ENCODE results near the gene DCX. TPM values are rescaled to one million over a fixed set of nuclear protein-coding genes. Genes with fewer than 3 reads are reported as not detected.

The DCX gene
- total RNA-seq, 1 experiment from 2014 or later: not detected

GRCh38 chrX:111365770-111366325 is 46.1 kb downstream of the DCX start:
- CTCF ChIA-PET: no interaction called here
- H3K27ac ChIP-seq (ENCODE audit: low read length): no peak overlapping the region

GRCh38 chrX:111363741-111364140 is 48.3 kb downstream of the DCX start:
- Histone ChIP-seq H3K4me2 (ENCODE audit: low read length) (no peak overlapping the region), H3K9me2 (replicated peaks; ENCODE audit: low read length) (no peaks in the 10 kb centered on the region), H3K27ac (ENCODE audit: low read length) (no peak overlapping the region), H3K36me3 (ENCODE audit: low read depth, low read length) (no peaks in the 10 kb centered on the region), H3F3A (ENCODE audit: low read length, unreplicated experiment) (no peaks in the 10 kb centered on the region), H3K27me3 (ENCODE audit: low read length) (no peaks in the 10 kb centered on the region), H4K20me1 (ENCODE audit: low read length) (no peaks in the 10 kb centered on the region), H2AFZ (ENCODE audit: low read length) (no peak overlapping the region), H3K9ac (ENCODE audit: low read length) (no peak overlapping the region), H3K9me3 (ENCODE audit: low read length) (no peaks in the 10 kb centered on the region), H3K79me2 (ENCODE audit: low read length) (no peaks in the 10 kb centered on the region), H3K4me3 (ENCODE audit: low read length) (no peak overlapping the region), H3K4me1 (ENCODE audit: insufficient read depth, low read length) (no peaks in the 10 kb centered on the region)
- TF ChIP-seq EZH2 (IDR thresholded peaks at IDR 0.05; ENCODE audit: low read length, unreplicated experiment): no peak
- TF ChIP-seq CTCF (conservative IDR thresholded peaks at IDR 0.05; ENCODE audit: low read depth, low read length): no peak
- no peak for TF ChIP-seq EZH2phosphoT487 (IDR thresholded peaks at IDR 0.05; ENCODE audit: borderline replicate concordance, low read length)
- no peak for ATAC-seq
- CTCF ChIA-PET: no interaction called here
- no peak for DNase-seq
- BruUV-seq (replicated peaks): no TSS peak
- intact Hi-C loops (cut with micrococcal nuclease): no loop called here
- POLR2A ChIA-PET (ENCODE audit: unreplicated experiment): no interaction called here

More at GRCh38 chrX:111365770-111366325, 46.1 kb downstream of the DCX start:
- no peak overlapping the region for H3K4me2 ChIP-seq (ENCODE audit: low read length)
- H3K4me1 ChIP-seq (ENCODE audit: insufficient read depth, low read length): no peaks in the 10 kb centered on the region
- no peaks in the 10 kb centered on the region for H4K20me1 ChIP-seq (ENCODE audit: low read length)
- BruUV-seq (replicated peaks): no TSS peak
- H3F3A ChIP-seq (ENCODE audit: low read length, unreplicated experiment): no peaks in the 10 kb centered on the region
- DNase-seq: no peak
- H3K36me3 ChIP-seq (ENCODE audit: low read depth, low read length): no peaks in the 10 kb centered on the region
- no peaks in the 10 kb centered on the region for H3K9me2 ChIP-seq (replicated peaks; ENCODE audit: low read length)
- POLR2A ChIA-PET (ENCODE audit: unreplicated experiment): no interaction called here
- H3K79me2 ChIP-seq (ENCODE audit: low read length): no peaks in the 10 kb centered on the region
- intact Hi-C loops (cut with micrococcal nuclease): no loop called here
- no peaks in the 10 kb centered on the region for H3K27me3 ChIP-seq (ENCODE audit: low read length)
- no peak overlapping the region for H3K9ac ChIP-seq (ENCODE audit: low read length)
- no peak for TF ChIP-seq CTCF (conservative IDR thresholded peaks at IDR 0.05; ENCODE audit: low read depth, low read length)
- no peak for TF ChIP-seq EZH2phosphoT487 (IDR thresholded peaks at IDR 0.05; ENCODE audit: borderline replicate concordance, low read length)
- TF ChIP-seq EZH2 (IDR thresholded peaks at IDR 0.05; ENCODE audit: low read length, unreplicated experiment): no peak
- H2AFZ ChIP-seq (ENCODE audit: low read length): no peak overlapping the region
- no peak for ATAC-seq
- no peak overlapping the region for H3K4me3 ChIP-seq (ENCODE audit: low read length)
- no peaks in the 10 kb centered on the region for H3K9me3 ChIP-seq (ENCODE audit: low read length)

- Histone ChIP-seq H3K4me2 (ENCODE audit: low read length) (no peak overlapping the region), H3K27ac (ENCODE audit: low read length) (no peak overlapping the region), H3F3A (ENCODE audit: low read length, unreplicated experiment) (no peaks in the 10 kb centered on the region), H3K4me1 (ENCODE audit: insufficient read depth, low read length) (no peaks in the 10 kb centered on the region), H4K20me1 (ENCODE audit: low read length) (no peaks in the 10 kb centered on the region), H2AFZ (ENCODE audit: low read length) (no peak overlapping the region), H3K27me3 (ENCODE audit: low read length) (no peaks in the 10 kb centered on the region), H3K9ac (ENCODE audit: low read length) (no peak overlapping the region), H3K9me2 (replicated peaks; ENCODE audit: low read length) (no peaks in the 10 kb centered on the region), H3K36me3 (ENCODE audit: low read depth, low read length) (no peaks in the 10 kb centered on the region), H3K79me2 (ENCODE audit: low read length) (no peaks in the 10 kb centered on the region), H3K9me3 (ENCODE audit: low read length) (no peaks in the 10 kb centered on the region), H3K4me3 (ENCODE audit: low read length) (no peak overlapping the region)
- no peak for TF ChIP-seq EZH2 (IDR thresholded peaks at IDR 0.05; ENCODE audit: low read length, unreplicated experiment)
- no peak for TF ChIP-seq CTCF (conservative IDR thresholded peaks at IDR 0.05; ENCODE audit: low read depth, low read length)
- ATAC-seq (no peak), DNase-seq (no peak)
- intact Hi-C loops (cut with micrococcal nuclease): no loop called here
- POLR2A ChIA-PET (ENCODE audit: unreplicated experiment): no interaction called here
- CTCF ChIA-PET: no interaction called here
- no TSS peak for BruUV-seq (replicated peaks)
Measured at GRCh38 chrX:111361751-111362150, 50.2 kb downstream of the DCX start.

Data from PC-3 (cell line).